HG03108 (cell line): ENCODE measurements around the gene CD79B.

Experiments
- ATAC-seq: cut with Tn5 transposase; IDR thresholded peaks from one replicate; pipeline ENCODE4 v1.9.1; 2021; ENCODE audit warnings: moderate library complexity; ENCODE audit not compliant: unreplicated experiment

CD79B gene

DNA sequence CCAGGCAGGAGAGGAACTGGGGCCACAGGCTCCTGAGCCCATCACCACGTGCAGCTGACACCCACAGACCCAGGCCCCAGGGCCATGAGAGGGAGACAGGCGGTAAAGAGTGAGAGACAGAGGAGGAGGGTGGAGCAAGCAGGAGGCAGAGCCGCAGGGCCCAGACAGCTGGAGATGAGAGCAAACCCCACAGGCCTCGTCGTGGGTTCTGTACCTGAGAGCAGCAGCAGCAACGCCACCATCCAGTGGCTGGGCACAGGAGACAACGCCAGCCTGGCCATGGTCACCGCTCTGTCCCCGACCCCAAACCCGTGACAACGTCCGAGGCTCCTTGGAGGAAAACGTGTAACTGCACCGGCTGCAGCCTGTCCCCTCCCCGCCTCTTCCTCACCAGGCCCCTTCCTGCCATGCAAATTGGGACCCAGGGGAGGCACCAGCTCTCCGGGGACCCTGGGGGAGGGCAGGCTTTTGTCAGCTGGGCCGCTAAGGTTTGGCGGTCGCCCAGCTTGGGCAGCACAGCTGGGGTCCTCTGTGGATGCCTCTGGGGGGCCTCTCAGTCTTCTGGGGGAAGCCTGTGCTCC lies at the start of gene CD79B:
TSS of gene CD79B (minus strand) at position 351 of the 581 bp plus-strand sequence. CDS start at position 281, 70 bp downstream.
- peak; percentile 70 for ATAC-seq

- ATAC-seq: no peak
Observed at GRCh38 chr17:63978272-63979200, 46.4 kb upstream of the CD79B start.

- no peak for ATAC-seq
Observed at GRCh38 chr17:63976702-63977101, 44.6 kb upstream of the CD79B start.

- no peak for ATAC-seq
Observed at GRCh38 chr17:63975541-63976092, 43.5 kb upstream of the CD79B start.

DNA sequence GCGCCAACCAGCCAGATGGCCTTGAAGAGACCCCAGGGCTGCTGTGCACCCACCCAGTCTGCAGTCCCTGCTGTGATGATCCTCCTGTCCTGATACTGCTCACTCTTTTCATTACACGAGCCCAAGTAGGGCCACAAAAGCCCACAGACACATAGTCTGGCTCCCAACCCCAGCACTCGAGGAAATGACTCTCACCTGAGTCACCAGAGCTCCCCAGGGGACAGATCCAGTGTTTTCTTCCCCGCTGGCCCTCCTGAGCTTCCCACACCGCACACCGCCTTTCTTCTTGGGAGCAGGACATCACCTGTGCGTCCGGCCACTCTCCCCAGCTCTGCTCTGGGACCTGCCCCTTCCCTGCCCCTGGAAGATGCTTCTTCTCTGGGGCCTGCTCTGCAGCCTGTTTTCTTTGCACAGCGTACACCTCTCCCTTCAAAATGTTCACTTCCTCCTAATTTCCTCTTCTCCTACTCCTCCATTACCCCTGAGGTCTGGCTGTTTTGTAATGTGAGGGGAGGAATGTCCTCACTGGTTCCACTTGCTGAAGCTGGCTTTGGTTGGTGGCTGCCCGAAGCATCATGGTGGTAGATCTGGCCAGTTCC lies 42.6 kb upstream of the CD79B start:
- no peak for ATAC-seq

- ATAC-seq: no peak
Observed at GRCh38 chr17:63973930-63974593, 41.9 kb upstream of the CD79B start.

DNA sequence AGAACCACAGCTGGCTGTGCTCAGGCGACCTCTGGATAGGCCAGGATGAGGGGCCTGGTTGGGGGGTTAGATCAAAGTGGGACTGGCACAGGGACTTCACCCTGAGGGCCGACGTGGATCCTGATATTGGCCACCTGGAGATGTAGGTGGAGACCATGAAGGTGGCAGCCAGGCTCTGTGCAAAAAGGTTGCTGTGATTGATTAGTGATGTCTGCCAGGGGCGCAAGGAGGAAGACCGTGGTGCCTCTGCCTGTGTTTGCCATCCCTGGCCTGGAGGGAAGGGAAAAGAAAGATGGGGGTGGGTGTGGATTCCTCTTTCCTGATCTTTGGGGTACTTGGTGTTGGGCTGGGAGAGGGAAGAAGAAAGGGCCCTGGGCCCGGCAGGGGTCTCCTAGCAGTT lies 41.1 kb upstream of the CD79B start:
- ATAC-seq: no peak

- ATAC-seq: no peak
Observed at GRCh38 chr17:63972796-63973195, 40.7 kb upstream of the CD79B start, which contains the start of gene SCN4A. Gene SCN4A (minus strand): TSS chr17:63972918. CDS start chr17:63972841, 77 bp downstream.

GRCh38 chr17:63969278-63969677 lies 37.1 kb upstream of the CD79B start:
- no peak for ATAC-seq

DNA sequence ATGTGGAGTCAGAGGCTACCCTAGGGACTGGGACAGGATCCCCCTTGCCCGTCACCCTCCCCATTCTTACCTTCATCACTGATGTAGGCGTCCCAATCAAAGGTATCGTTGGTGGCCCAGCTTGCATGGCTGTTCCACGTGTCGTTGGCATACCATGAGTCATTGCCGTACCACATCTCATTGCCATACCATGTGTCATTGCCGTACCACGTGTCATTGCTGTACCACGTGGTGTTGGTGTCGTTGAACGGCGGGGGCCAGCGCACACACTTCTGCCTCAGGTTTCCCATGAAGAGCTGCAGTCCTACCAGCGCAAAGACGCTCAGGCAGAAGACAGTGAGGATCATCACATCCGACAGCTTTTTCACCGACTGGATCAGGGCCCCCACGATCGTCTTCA lies 35.8 kb upstream of the CD79B start:
- no peak for ATAC-seq

DNA sequence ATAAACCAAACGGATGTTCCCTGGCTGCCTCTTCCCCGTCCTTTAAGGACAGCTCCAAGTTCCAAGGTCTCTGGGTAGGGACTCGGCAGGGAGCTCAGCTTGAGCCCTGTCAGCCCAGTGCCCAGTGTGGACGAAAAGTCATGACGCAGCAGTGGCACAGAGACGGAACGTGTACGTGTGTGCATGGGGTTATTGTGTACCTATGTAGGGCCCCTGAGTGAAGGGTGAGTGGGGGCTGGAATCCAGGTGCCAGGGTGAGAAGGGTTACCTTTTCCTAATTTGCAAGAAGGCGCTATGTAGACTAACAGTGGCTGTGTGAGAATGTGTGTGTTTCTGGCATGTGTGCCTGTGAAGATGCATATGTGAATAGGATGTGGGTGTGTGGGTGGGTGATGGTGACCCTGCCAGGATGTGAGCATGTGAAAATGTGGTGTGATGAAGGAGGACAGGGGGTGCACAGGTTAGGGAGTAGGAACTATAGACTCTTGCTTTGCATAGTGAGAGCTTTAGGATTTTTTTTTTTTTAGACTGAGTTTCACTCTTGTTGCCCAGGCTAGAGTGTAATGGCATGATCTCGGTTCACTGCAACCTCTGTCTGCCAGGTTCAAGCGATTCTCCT lies 34.6 kb upstream of the CD79B start:
- no peak for ATAC-seq

GRCh38 chr17:63963123-63963522 lies 31.0 kb upstream of the CD79B start:
- no peak for ATAC-seq

DNA sequence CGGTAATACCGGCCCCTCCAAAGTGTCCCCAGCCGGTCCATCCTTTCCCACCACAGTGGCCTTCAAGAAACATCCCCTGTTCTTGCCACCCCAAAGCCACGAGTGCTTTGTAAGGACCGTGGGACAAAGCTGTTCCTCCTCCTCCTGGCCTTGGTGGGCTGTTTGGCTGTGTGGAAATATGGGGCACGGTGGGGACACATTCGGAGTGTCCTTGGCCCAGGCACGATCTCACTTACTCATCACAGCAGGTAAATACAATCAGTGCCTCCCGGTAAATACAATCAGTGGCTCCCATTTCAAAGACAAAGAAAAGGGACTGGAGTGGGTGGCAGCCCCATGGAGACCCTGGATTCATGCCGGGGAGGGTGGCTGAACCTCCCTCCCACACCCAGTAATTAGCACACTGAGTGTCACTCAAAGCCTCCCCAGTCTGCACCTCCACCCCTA lies 30.2 kb upstream of the CD79B start:
- no peak for ATAC-seq

GRCh38 chr17:63961355-63962212 lies 29.5 kb upstream of the CD79B start:
- no peak for ATAC-seq

DNA sequence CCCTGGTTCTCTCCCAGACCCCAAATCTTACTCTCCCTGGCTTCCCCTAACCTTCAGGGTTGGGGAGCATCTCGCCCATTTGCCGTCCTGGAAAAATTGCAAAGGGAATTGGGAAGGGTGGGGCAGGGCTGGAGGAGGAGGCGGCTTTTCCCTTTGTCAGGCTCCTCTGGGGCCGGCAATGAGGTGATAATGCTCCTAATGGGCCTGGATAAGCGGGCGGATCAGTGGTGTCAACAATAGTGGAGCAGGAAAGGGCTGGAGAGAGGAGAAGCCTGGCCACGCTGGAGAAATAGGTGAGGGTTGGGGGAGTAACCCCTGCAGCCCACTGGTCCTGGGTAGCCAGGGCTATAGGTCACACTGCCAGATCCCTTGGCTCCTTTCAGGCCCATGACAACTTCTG lies 28.3 kb upstream of the CD79B start:
- ATAC-seq: no peak

DNA sequence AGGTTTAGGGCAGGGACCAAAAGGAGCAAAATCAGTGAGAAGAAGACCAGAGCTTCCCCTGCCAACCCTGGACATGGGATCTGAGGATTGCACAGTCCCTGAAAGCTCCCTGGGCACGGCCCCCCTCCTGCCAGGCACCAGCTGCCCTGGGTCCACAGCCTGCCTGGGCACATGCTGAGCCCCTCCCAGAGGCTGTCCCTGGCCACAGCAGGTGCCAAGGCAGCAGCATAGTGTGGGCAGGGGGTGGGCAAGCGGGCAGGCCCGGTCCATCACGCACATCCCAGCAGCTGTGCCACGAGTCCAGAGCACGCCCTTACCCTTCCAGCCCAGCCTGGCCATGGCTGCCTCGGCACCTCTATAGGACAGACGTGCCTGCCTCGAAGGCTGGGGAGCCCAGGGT lies 27.9 kb upstream of the CD79B start:
- ATAC-seq: no peak

GRCh38 chr17:63956296-63956920 lies 24.3 kb upstream of the CD79B start:
- no peak for ATAC-seq

- no peak for ATAC-seq
Observed at GRCh38 chr17:63955791-63956190, 23.7 kb upstream of the CD79B start.

DNA sequence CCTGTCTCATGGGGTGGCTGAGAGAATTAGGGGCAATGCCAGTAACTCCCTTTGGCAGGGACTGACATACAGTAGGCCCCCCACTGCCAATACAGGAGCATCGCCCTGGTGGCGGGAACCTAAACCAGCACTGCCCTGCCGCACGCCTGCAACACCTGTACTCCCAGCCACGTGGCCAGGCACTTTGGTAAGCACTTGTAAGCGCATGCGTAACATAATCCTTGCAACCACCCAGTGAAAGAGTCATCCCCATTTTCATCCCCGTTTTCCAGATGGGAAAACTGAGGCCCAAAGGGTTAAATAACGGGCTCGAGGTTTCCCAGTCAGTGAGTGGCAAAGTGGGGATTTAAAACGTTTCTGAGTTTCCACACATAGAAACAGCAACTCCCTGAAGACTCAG lies 23.1 kb upstream of the CD79B start:
- ATAC-seq: no peak
